Cardiac fibroblast (primary cell): Measurements from ENCODE around the gene SCD.

Experiments used
- DNase-seq, 2 donors: peaks; one replicate each; pipeline versions ENCODE4 v3.0.0 to v3.0.0-alpha.2; 2010; ENCODE audit warnings: low read depth in 2 of 2
- H3K4me3 ChIP-seq, 2 donors: replicated peaks in 1 of 2; 1 replicate in 1 of 2; 2 replicates in 1 of 2; pipeline ENCODE4 v1.5.1; 2011; ENCODE audit warnings: low read depth in 2 of 2, low read length in 2 of 2, mild to moderate bottlenecking in 2 of 2, moderate library complexity in 1 of 2
- TF ChIP-seq, protein P1 (sequence below): IDR thresholded peaks from one replicate; pipeline ENCODE4 v1.5.1; 2011; ENCODE audit warnings: low read depth, mild to moderate bottlenecking, low read length, inconsistent platforms

SCD gene

DNA sequence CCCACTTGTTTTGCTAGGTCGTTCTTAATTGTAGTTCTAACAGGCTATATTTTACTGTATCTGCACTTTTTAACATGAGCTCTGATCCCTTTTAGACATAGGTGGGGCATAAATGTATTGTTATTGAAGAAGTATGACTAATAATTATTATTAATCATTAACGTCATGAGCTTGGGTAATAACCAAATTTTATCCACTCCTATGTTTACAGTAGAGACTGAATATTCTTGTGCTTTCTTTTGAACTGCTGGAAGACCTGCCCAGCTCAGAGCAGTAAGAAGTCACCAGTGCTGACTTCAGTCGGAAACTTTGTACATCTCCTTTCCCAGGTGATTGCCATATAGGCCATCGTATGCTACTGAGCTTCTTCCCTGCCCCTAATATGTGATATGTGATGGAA is 35.7 kb upstream of the SCD start:
- TF ChIP-seq, protein P1, sequence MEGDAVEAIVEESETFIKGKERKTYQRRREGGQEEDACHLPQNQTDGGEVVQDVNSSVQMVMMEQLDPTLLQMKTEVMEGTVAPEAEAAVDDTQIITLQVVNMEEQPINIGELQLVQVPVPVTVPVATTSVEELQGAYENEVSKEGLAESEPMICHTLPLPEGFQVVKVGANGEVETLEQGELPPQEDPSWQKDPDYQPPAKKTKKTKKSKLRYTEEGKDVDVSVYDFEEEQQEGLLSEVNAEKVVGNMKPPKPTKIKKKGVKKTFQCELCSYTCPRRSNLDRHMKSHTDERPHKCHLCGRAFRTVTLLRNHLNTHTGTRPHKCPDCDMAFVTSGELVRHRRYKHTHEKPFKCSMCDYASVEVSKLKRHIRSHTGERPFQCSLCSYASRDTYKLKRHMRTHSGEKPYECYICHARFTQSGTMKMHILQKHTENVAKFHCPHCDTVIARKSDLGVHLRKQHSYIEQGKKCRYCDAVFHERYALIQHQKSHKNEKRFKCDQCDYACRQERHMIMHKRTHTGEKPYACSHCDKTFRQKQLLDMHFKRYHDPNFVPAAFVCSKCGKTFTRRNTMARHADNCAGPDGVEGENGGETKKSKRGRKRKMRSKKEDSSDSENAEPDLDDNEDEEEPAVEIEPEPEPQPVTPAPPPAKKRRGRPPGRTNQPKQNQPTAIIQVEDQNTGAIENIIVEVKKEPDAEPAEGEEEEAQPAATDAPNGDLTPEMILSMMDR: no peak
- no peak overlapping the region for H3K4me3 ChIP-seq
- DNase-seq: no peak

DNA sequence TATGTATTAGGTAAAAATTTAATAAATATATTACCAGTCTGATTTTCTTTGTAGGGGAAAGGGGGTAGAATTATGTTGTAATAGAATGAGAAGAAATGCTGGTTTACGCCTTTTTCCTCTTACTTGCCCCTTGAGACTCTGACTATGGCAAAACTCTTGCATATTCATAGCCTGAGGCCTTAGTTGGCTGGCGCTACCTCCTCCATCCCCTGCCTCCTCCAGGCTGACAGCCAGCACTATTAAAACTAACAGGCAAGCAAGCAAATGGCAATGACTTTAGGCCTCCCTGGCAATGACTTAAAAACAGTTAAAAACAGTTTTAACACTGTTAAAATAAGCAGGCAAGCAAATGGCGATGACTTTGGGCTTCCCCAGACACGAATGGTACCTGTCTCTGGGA is 31.4 kb upstream of the SCD start:
- TF ChIP-seq, protein P1: no peak
- H3K4me3 ChIP-seq: no peak overlapping the region
- DNase-seq: no peak

DNA sequence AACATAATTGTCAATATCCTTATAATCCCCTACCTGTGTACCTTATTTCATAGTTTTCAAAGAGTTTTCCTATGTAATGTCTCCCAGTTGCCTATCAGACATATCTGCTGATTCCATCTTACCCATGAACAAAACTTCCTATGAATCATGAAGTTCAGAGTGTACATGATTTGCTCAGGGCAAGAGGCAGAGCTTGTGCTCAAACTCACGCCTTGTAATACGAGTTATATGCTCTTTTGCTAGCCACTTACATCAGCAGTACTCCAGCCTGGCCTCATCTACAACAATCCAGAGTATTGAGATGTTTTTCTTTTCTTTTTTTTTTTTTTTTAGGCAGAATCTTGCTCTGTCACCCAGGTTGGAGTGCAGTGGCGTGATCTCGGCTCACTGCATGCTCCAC is 28.8 kb upstream of the SCD start:
- no peak overlapping the region for H3K4me3 ChIP-seq
- no peak for DNase-seq
- TF ChIP-seq, protein P1: no peak

DNA sequence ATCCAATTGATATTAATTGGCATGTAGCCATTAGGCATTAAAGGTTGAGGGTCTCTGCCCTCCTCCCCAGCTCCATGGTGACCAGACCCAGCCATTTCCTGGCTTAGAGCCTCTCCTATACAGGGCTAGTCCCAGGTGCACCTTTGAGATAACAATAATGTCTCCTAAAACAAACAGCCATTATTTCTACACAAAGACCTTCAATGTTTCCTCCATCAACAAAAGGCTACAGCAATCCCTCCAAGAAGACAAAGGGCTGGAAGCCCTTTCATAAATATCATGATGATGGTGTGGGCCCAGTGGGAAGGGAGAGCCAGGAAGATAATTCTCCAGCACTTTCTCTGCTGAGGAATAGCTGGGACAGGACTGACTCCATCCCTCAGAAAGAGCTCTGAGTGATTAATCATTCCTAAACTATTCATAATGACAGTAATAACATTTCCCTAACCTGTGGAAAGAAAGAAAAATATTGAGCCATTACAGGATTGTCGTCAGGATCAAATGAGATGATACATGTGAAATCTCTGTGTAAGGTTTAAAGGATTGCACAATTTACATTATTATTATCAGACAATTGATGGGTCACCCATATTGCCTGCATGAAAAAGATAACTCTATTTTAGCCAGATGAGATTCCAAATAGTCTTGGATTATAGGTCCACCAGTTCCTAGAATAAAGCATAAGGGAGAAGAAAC is 27.2 kb upstream of the SCD start:
- no peak for DNase-seq
- H3K4me3 ChIP-seq: no peak overlapping the region
- TF ChIP-seq, protein P1: no peak

DNA sequence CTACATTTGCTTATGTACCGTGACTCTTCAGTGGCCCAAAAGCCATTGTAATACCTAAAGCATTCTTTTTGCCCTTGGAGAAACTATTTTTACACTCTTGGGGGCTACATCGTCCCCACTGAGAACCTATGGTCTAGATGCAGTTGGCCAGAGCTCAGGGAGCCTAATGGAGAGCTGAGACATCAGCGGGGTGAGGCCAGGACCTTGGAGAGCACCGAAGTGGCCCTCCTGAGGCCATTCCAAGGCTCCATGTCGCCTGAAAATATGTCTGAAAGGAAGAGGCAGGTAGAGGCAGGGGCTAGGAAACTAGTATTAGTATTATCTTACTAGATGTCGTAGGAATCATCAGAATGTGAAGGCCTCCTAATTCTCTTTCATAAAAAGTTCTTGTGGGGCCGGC is 21.9 kb upstream of the SCD start:
- TF ChIP-seq, protein P1: no peak
- DNase-seq: no peak
- H3K4me3 ChIP-seq: no peak overlapping the region

DNA sequence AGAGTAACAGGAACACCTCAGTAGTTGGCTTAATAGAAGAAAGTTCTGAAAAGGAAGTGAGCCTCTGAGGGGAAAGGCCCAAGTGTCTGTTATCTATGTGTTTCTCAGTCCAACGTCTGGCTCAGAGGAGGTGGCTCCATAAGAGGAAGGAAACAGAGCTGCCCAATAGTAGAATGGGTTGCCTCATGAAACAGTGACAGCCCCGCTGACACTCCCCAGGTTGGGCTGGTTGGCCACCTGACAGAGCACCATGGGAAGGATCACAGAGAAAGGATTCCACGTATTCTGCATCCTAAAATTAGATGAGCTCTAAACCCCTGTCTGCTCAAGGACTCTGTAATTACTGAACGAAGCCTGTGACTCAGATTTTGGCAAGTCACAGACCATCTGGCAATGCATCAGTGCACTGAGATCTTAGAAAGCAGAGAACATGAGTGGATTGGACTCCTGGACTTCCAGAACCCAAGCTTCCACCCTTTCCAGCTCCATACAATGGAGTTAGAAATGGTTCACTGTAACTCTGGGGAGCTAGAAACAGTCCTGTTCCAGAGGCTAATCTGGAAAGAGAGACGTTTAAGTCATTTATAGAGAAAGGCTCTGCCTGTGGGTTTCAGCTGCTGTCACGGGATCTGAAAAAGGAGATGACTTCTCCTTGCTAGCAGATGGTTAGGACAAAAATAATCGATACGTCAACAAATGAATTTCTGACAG is 19.9 kb upstream of the SCD start:
- DNase-seq: peak in 1 of 2 donors; percentile 38
- TF ChIP-seq, protein P1: no peak
- H3K4me3 ChIP-seq: no peak overlapping the region
